Fibroblast of skin of right quadriceps (primary cell): ENCODE results near the gene ZNF132.
"Not testable (repeated sequence)": the region's sequence is repeated elsewhere in the genome, so short reads cannot be mapped to it uniquely, and the experiment has no call there.

Experiments used
- DNase-seq: peaks from one replicate; pipeline ENCODE4 v3.0.0-alpha.2; 2013

The ZNF132 gene

GRCh38 chr19:58406818-58407657, 32.9 kb downstream of the ZNF132 start:
- no peak for DNase-seq

GRCh38 chr19:58403920-58404478, 36.0 kb downstream of the ZNF132 start:
- not testable (repeated sequence) for DNase-seq

DNA sequence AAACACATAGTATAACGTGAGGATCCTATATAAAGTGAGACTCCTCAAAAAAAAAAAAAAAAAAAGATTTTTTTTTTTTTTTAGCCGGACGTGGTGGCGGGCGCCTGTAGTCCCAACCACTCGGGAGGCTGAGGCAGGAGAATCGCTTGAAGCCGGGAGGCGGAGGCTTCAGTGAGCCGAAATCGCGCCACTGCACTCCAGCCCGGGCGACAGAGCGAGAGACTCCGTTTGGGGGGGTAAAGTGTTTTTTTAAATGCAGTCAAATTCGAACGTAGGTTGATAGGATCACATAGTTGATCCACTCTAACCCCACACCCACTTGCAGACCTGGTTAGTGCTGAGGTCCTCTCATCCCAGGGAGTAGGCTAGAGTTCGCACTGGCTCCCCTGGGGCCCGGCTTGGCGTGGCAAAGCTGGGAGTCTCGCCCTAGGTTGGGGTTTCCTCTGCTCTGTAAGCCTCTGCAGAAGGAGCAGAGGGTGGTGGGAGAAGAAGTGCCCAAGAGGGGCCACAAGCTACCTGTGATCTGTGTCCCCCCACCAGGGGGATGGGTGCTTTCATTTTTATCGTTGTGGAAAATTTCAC, 38.0 kb downstream of the ZNF132 start:
- no peak for DNase-seq

GRCh38 chr19:58400916-58401839, 38.8 kb downstream of the ZNF132 start:
- peak; percentile 99 for DNase-seq

GRCh38 chr19:58400316-58400915, 39.5 kb downstream of the ZNF132 start:
- no peak for DNase-seq

DNA sequence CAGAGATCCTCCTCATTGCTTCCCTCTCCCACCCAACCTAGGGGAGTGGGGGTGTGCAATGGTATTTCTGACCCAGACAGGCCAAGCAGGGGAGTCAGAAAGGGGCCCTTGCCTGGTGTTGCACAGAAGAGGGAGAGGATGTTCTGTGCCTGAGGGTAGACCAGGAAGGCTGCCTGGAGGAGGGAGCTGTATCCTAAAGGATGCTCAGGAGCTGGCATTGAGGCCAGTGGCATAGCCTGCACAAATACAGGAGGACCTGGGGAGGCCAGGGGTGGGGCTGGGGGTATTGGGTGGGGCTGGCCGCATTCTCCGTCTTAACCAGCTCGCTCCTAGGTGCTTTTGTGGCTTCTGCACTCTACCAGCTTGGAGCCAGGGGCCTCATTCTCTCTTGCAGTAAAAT, 40.0 kb downstream of the ZNF132 start:
- no peak for DNase-seq

DNA sequence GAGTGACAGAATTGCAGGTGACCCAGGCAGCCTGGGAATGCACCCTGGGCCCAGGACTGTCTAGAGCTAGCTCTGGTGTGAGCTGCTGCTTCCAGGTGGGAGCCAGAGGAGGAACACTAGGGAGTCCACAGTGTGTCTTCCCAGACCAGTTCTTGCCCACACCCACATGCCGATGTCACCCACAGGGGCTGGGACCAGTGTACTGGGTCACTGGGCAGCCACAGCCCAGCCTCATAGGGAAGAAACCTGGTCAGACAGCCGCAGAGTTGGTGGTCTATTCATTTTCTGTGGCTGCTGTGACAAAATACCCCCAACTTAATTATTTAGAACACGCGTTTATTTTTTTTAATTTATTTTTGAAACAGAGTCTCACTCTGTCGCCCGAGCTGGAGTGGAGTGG, 41.4 kb downstream of the ZNF132 start:
- no peak for DNase-seq

GRCh38 chr19:58398087-58398486, 41.9 kb downstream of the ZNF132 start:
- DNase-seq: no peak

GRCh38 chr19:58397533-58398037, 42.4 kb downstream of the ZNF132 start:
- DNase-seq: no peak

DNA sequence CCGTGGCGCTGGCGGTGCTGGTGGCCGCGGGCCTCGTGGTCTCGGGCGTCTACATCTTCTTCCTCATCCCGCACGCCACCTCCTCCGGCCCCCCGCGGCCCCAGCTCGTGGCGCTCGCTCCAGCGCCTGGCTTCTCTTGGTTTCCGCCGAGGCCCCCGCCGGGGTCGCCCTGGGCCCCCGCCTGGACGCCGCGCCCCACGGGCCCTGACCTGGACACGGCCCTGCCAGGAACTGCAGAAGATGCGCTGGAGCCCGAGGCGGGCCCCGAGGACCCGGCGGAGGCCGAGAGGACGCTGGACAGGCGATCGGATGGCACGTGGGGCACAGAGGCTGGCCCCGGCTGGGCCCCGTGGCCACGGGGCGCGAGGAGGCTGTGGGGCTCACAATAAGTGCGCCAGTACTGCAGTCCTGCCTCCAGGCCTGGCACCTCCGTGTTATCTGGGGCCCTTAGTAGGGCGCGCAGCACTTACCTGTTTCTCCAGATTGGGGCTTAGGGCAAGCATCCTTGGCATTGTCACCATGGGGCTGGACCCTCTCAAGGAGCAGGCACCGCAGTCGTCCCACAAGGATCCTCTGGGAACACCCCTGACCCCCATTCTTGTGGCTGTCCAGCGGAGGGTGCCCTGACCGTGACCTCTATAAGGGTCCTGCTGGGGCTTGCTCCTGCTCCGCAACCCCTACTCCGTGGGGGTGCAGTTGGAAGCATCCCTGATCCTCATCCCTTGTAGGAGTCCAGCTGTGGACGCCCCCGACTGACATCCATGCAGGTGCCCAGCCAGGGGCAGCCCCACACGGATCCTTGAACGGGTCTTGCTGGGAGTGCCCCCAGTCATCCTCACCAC, 43.0 kb downstream of the ZNF132 start:
- no peak for DNase-seq

DNA sequence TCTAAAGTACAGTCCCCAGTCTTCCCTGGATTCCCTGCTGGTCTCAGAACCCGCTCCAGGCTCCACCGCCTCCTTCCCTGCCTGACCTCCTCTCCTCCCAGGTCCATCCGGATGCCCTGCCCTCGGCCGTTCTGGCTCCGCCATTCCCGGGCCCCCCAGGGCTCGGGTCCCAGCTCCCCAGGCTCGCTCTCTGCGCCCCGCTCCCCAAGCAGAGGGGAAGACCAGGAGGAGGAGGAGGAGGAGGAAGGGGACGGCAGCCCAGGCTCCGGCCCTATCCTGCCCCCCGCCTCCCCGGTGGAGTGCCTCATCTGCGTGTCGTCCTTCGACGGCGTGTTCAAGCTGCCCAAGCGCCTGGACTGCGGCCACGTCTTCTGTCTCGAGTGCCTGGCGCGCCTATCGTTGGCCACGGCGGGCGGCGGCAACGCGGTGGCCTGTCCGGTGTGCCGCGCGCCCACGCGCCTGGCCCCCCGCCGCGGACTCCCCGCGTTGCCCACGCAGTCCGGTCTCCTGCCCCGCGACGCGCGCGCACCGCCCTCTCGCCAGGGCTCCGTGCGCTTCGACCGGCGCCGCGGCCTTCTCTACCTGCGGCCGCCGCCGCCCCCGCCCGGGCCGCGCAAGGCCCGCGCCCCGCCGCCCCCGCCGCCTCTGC, 43.9 kb downstream of the ZNF132 start:
- DNase-seq: no peak

DNA sequence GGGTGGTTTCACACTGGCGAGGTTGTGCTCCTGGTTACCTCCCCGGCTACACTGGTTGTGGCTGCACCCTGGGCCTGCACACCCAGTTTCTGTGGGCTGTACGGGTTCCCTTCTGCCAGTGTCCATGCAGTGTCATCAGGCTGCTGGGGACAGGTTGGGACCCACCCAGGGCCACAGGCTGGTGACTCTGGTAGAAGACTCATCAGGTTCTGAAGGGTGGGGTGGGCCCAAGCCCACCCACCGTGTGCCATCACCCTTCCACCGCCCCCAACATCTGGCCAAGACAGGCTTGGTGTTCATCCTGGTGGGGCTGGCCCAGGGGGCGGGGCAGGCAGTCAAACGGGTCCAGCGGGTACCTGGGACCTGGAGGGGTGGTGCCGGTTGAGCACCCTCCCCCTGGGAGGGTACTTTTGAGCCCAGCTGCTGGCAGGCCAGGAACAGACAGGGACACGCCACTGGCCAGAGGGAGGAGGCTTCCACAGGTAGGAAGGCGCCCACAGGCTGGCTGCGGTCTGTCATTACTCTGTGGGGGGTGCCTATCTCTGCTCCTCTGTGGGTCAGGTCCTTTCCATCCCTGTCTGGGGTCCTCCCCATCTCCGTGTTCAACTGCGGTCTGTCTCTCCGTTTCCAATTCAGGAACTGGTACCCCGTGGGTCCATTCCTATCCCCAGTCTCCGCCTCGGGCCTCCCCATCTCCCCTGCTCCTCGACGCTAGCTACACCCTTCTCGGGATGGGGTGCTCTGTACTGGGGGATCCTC, 44.6 kb downstream of the ZNF132 start, which contains the start of gene RNF225:
Gene RNF225 (plus strand): TSS at position 437 of the 759 bp plus-strand sequence. CDS start 434 bp downstream, outside the sequence.
- no peak for DNase-seq

DNA sequence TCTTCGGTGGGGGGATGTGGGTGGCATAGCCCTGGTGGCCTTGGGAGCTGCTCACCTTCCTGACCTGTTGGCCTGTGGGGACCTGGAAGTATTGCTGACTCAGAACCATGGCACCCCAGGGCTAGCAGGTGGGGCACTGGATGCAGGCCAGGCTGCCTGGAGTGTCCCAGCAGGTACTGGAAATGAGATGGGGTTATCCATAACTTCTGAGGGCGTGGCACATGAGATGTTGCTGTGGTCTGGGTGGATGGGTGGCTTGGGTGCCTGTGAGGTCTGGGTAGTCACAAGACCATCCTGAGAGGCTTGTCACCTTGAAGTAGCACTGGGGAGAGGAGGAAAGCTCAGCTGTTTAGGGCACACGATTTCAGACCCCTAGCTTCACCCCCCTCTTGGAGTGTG, 45.1 kb downstream of the ZNF132 start:
- no peak for DNase-seq

- no peak for DNase-seq
Observed at GRCh38 chr19:58393725-58394033, 46.3 kb downstream of the ZNF132 start.

- no peak for DNase-seq
Observed at GRCh38 chr19:58392945-58393724, 46.8 kb downstream of the ZNF132 start.

GRCh38 chr19:58388175-58388526, 51.8 kb downstream of the ZNF132 start:
- DNase-seq: no peak

DNA sequence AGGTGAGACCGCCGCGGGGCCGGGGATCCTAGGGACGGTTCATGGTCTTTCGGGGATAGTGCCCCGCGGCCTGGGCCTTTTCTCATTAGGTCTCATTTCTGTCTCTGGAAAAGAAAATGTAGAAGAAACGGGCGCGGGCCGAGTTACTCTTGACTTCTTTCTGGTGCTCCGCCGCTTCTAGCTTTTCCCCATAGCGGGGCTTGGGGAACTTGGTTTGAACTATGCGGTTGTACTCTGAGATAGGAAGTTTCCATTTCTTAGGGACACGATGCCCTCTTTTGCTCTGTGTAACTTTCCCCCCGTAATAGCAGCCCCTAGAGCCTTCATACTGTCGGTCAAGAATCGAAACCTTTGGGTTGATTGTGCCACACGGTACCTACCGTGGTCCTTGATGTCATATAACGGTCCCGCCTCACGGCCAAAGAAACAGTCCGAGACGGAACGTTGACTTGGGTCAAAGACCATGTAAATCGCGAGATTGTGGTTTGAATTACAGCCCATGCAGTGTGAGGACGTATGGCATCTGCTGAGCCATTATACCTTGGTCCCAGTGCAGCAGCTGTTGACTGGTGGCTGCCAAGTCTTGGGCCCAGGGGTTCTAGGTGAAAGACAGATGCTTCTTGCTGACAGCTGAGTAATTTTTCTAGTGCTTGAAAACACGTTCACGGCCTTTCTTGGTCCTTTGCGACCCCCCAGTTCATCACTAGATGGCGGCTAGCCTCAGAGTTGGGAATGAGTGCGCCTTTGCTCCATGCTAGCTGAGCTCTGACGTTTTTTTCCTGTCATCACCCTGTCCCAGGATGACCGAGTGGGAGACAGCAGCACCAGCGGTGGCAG, 52.4 kb downstream of the ZNF132 start:
- DNase-seq: no peak

GRCh38 chr19:58386576-58387337, 53.2 kb downstream of the ZNF132 start, which contains the start of gene RPS5:
RPS5 (plus strand) TSS chr19:58387269; CDS start chr19:58388138, 869 bp downstream.
- peak; percentile 99 for DNase-seq
